Lower leg skin (tissue), 4 donors: ENCODE data around the gene FAM180A. TPM values are rescaled to one million over a fixed set of nuclear protein-coding genes. Genes with fewer than 3 reads are reported as not detected.

Experiments used
- DNase-seq, 2 donors: peaks; one replicate each; pipeline ENCODE4 v3.0.0-alpha.2; 2019; ENCODE audit warnings: low spot score in 2 of 2
- H3K4me3 ChIP-seq: fragments of 200-600 bp; sonication (generic); 2 replicates; pipeline ENCODE4 v1.5.1; 2017; ENCODE audit warnings: mild to moderate bottlenecking, low read depth; ENCODE audit not compliant: poor library complexity, severe bottlenecking
- CTCF ChIP-seq, 3 donors: fragments of 450-650 bp; IDR thresholded peaks; one replicate each; pipeline ENCODE4 v1.5.1; 2016; ENCODE audit warnings: antibody characterized with exemption in 3 of 3, mild to moderate bottlenecking in 3 of 3, moderate library complexity in 2 of 3
- POLR2A ChIP-seq, 2 donors: fragments of 450-650 bp; IDR thresholded peaks; one replicate each; pipeline ENCODE4 v1.6.1; 2016 to 2017; ENCODE audit warnings: antibody characterized with exemption in 2 of 2, mild to moderate bottlenecking in 1 of 2, moderate library complexity in 1 of 2
- WGBS, 2 donors: methylation state at CpG; one replicate each; pipeline ENCODE4 v1.1.5; 2018; 5-methylcytosine and 5-hydroxymethylcytosine counted together
- intact Hi-C: fragments of 100-400 bp; cut with DNase I; formaldehyde crosslinking; loops from one replicate; pipeline ENCODE4 v1.15.0; 2023; ENCODE audit warnings: low total_unique reads
- total RNA-seq, 4 donors: library from RNA; depleted of rRNA; stranded (reverse); fragments of >200 nt; gene quantifications; one replicate each; pipeline ENCODE4 v1.1.0, GENCODE V29; 2016

FAM180A gene
- total RNA-seq, 4 donors from 2014 or later: 0.34 to 10.3 (median 5.6) TPM

GRCh38 chr7:135763261-135763660 is 14.6 kb upstream of the FAM180A start:
- WGBS, 2 donors: 57 to 58% methylated on average over 2 of the region's 2 CpGs
- no peak for DNase-seq
- intact Hi-C loops: no loop called here
- no peak overlapping the region for H3K4me3 ChIP-seq
- TF ChIP-seq POLR2A (IDR thresholded peaks at IDR 0.05) (no peak), CTCF (IDR thresholded peaks at IDR 0.05) (no peak)

DNA sequence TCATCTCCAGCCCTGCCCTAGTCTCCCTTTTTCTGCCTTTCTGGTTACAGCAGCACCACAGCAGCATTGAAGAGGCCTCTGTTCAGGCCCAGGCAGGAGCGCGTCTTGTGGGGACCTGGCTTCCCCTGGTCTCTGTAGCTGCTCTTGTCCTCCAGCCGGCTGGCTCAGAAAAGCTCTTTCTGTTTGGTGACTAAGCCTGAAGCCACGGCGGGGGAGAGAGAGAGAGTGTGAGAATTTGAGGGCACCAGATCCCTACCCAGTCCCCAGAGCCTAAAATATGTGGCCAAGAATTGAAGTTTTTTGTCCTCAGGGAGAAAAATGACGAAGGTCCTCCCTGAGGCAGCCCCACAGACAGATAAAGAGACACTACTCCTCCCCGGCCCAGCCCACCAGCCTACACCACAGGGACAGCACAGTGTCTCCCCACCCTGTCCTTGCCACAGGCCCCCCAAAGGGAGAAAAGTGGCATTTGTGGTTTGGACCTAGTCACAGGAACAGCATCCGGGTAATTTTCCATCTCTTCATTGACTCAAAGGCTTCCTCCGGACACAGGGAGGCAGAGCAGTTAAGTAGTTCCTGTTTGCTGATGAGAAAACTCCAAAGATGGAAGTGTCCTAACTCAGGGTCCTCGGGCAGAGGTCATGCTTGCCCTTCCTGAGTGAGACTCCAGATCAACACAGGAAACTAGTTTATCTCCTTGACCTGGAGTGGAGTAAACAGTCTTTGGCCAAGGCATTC is 13.3 kb upstream of the FAM180A start:
- WGBS, 2 donors: 27 to 59% methylated on average over 10 of the region's 10 CpGs

GRCh38 chr7:135759532-135759931 is 10.9 kb upstream of the FAM180A start:
- no peak for DNase-seq
- TF ChIP-seq POLR2A (IDR thresholded peaks at IDR 0.05) (no peak), CTCF (IDR thresholded peaks at IDR 0.05) (no peak)
- intact Hi-C loops: no loop called here
- no peak overlapping the region for H3K4me3 ChIP-seq
- WGBS, 2 donors: 74 to 81% methylated on average over 4 of the region's 4 CpGs

More for the DNA sequence above, 13.3 kb upstream of the FAM180A start:
- DNase-seq: no peak
- no peak for TF ChIP-seq CTCF (IDR thresholded peaks at IDR 0.05)
- no peak for TF ChIP-seq POLR2A (IDR thresholded peaks at IDR 0.05)
- intact Hi-C loops: no loop called here
- H3K4me3 ChIP-seq: no peak overlapping the region

GRCh38 chr7:135758531-135758932 is 9.9 kb upstream of the FAM180A start:
- TF ChIP-seq CTCF (IDR thresholded peaks at IDR 0.05) (no peak), POLR2A (IDR thresholded peaks at IDR 0.05) (no peak)
- intact Hi-C loops: no loop called here
- WGBS, 2 donors: 12 to 23% methylated on average over 5 of the region's 5 CpGs
- no peak overlapping the region for H3K4me3 ChIP-seq
- no peak for DNase-seq

DNA sequence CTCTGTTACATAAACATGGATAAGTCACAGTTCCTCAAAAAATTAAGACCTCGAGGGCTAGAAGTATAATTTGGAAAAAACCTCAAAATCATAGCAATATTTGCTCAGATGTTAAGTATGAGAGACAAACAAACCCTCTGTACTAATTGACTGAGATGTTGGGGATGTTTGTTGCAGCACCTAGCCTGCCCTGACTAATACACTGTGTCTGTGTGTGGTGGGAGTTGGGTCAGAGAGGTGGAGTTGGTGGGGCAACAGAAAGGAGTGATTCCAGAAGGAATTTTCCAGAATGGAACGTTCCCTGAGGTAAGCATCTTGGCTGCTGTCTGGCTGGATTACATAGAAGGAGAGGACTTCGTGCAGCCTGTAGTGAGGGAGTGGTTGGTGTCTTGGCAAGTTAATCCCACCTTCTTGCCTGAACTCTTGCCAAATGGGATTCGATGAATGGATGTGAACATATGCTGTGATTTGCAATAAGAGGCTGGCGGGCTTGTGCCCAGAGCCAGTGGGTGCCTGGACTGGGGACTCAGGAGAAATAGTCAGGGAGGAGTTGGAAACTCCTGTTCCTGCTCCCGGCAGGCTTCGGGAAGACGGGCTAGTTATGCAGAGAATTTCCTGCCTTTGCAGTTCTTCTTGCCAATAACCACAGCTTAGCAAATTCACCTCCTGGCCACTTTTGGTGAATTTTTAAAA is 9.3 kb upstream of the FAM180A start:
- 20 to 21% methylated on average over 8 of the region's 8 CpGs for WGBS, 2 donors
- no peak overlapping the region for H3K4me3 ChIP-seq
- TF ChIP-seq CTCF (IDR thresholded peaks at IDR 0.05) (no peak), POLR2A (IDR thresholded peaks at IDR 0.05) (no peak)
- intact Hi-C loops: no loop called here
- peak in 1 of 2 donors; percentile 42 for DNase-seq
